ENCODE data around the gene RGPD3. TPM values are rescaled to one million over a fixed set of nuclear protein-coding genes. Genes with fewer than 3 reads are reported as not detected.

Gene RGPD3
- total RNA-seq, 6 donors from 2014 or later, result 0.13 to 2.1 (median 0.73) TPM

GRCh38 chr2:106344302-106344701 lies 123.9 kb downstream of the RGPD3 start:
- Histone ChIP-seq H3K4me3 (no peak overlapping the region), H3K4me1 (no peaks in the 10 kb centered on the region), H3K27me3 (no peaks in the 10 kb centered on the region), H3K27ac (no peak overlapping the region), H3K36me3 (no peaks in the 10 kb centered on the region), H3K9me3 (no peaks in the 10 kb centered on the region)
- 95 to 98% methylated on average over 3 to 12 of the region's 12 CpGs for WGBS, 2 donors
- TF ChIP-seq POLR2AphosphoS5 (IDR thresholded peaks at IDR 0.05), result no peak
- no peak for TF ChIP-seq CTCF (IDR thresholded peaks at IDR 0.05)
- TF ChIP-seq EP300 (IDR thresholded peaks at IDR 0.05), result no peak
- no peak for TF ChIP-seq POLR2A (IDR thresholded peaks at IDR 0.05)
- ATAC-seq (ENCODE audit: low FRiP score in 2 of 2), result no peak
- DNase-seq, result peak in 1 of 2 donors; percentile 51

- Histone ChIP-seq H3K9me3 (no peaks in the 10 kb centered on the region), H3K4me1 (no peaks in the 10 kb centered on the region), H3K36me3 (no peaks in the 10 kb centered on the region), H3K27ac (no peak overlapping the region), H3K27me3 (no peaks in the 10 kb centered on the region), H3K4me3 (no peak overlapping the region)
- TF ChIP-seq EP300 (IDR thresholded peaks at IDR 0.05) (no peak), POLR2A (IDR thresholded peaks at IDR 0.05) (no peak), POLR2AphosphoS5 (IDR thresholded peaks at IDR 0.05) (no peak), CTCF (IDR thresholded peaks at IDR 0.05) (no peak)
- DNase-seq (peak in 1 of 2 donors; percentile 79), ATAC-seq (ENCODE audit: low FRiP score in 2 of 2) (peak; percentile 38 to 39)
- WGBS, 2 donors, result 94% methylated on average over 10 to 15 of the region's 16 CpGs
Observed at GRCh38 chr2:106343274-106343673, 124.9 kb downstream of the RGPD3 start.

GRCh38 chr2:106342831-106343251 lies 125.4 kb downstream of the RGPD3 start:
- 95 to 97% methylated on average over 25 of the region's 25 CpGs for WGBS, 2 donors
- peak in 1 of 2 donors; percentile 79 for DNase-seq
- Histone ChIP-seq H3K36me3 (no peaks in the 10 kb centered on the region), H3K4me3 (no peak overlapping the region), H3K27ac (no peak overlapping the region), H3K27me3 (no peaks in the 10 kb centered on the region), H3K9me3 (no peaks in the 10 kb centered on the region), H3K4me1 (no peaks in the 10 kb centered on the region)
- no peak for ATAC-seq (ENCODE audit: low FRiP score in 2 of 2)
- TF ChIP-seq POLR2AphosphoS5 (IDR thresholded peaks at IDR 0.05), result no peak
- no peak for TF ChIP-seq CTCF (IDR thresholded peaks at IDR 0.05)
- no peak for TF ChIP-seq POLR2A (IDR thresholded peaks at IDR 0.05)
- no peak for TF ChIP-seq EP300 (IDR thresholded peaks at IDR 0.05)

GRCh38 chr2:106341666-106342065 lies 126.5 kb downstream of the RGPD3 start:
- Histone ChIP-seq H3K4me1 (no peaks in the 10 kb centered on the region), H3K36me3 (no peaks in the 10 kb centered on the region), H3K27ac (no peak overlapping the region), H3K4me3 (no peak overlapping the region), H3K27me3 (no peaks in the 10 kb centered on the region), H3K9me3 (no peaks in the 10 kb centered on the region)
- ATAC-seq (ENCODE audit: low FRiP score in 2 of 2) (no peak), DNase-seq (no peak)
- no peak for TF ChIP-seq POLR2AphosphoS5 (IDR thresholded peaks at IDR 0.05)
- no peak for TF ChIP-seq POLR2A (IDR thresholded peaks at IDR 0.05)
- no peak for TF ChIP-seq EP300 (IDR thresholded peaks at IDR 0.05)
- no peak for TF ChIP-seq CTCF (IDR thresholded peaks at IDR 0.05)
- WGBS, 2 donors, result 94 to 96% methylated on average over 4 to 5 of the region's 5 CpGs

Other genes with a start within 250 kb of the RGPD3 start
- gene CD8B2, start 19.0 kb upstream of the RGPD3 start, total RNA-seq, result under 1 TPM in 1 of 6 donors, not detected in 5; 0.30 TPM